Ectodermal cell (in vitro differentiated cells): ENCODE results near the gene LYRM4.

Experiments used
- H3K27ac ChIP-seq: 2 replicates; pipeline ENCODE4 v1.7.0; 2013; ENCODE audit warnings: mild to moderate bottlenecking, low read depth, low read length; ENCODE audit not compliant: insufficient read depth, poor library complexity, severe bottlenecking
- H3K27me3 ChIP-seq: 2 replicates; pipeline ENCODE4 v1.7.0; 2013; ENCODE audit warnings: mild to moderate bottlenecking, low read length; ENCODE audit not compliant: insufficient read depth, control insufficient read depth, poor library complexity, severe bottlenecking
- H3K36me3 ChIP-seq: one replicate; pipeline ENCODE4 v1.7.0; 2013; ENCODE audit warnings: low read length; ENCODE audit not compliant: control insufficient read depth, insufficient read depth
- H3K4me1 ChIP-seq: one replicate; pipeline ENCODE4 v1.7.0; 2013; ENCODE audit warnings: low read length; ENCODE audit not compliant: control insufficient read depth, insufficient read depth
- H3K4me3 ChIP-seq: 2 replicates; pipeline ENCODE4 v1.7.0; 2013; ENCODE audit warnings: low read depth, low read length, control low read depth; ENCODE audit not compliant: insufficient read depth
- H3K9me3 ChIP-seq: 2 replicates; pipeline ENCODE4 v1.7.0; 2013; ENCODE audit warnings: mild to moderate bottlenecking, low read length, moderate library complexity; ENCODE audit not compliant: control insufficient read depth
- WGBS, 2 experiments: methylation state at CpG; one replicate each; pipeline ENCODE4 v1.1.7; 2013; ENCODE audit warnings: missing lambda C conversion rate in 2 of 2; 5-methylcytosine and 5-hydroxymethylcytosine counted together

LYRM4 gene

GRCh38 chr6:5079692-5080091 lies 181.1 kb downstream of the LYRM4 start:
- H3K4me3 ChIP-seq = no peak overlapping the region
- peaks cover 25% of the 10 kb centered on the region for H3K27me3 ChIP-seq
- no peaks in the 10 kb centered on the region for H3K9me3 ChIP-seq
- H3K36me3 ChIP-seq = no peaks in the 10 kb centered on the region
- peaks cover under 1% of the 10 kb centered on the region for H3K4me1 ChIP-seq
- no peak overlapping the region for H3K27ac ChIP-seq
- 89 to 90% methylated on average over 2 of the region's 2 CpGs for WGBS, 2 experiments

GRCh38 chr6:5078121-5078669 lies 182.6 kb downstream of the LYRM4 start:
- H3K4me1 ChIP-seq = no peaks in the 10 kb centered on the region
- no peak overlapping the region for H3K4me3 ChIP-seq
- H3K27me3 ChIP-seq = peaks cover 10% of the 10 kb centered on the region
- no peak overlapping the region for H3K27ac ChIP-seq
- no peaks in the 10 kb centered on the region for H3K9me3 ChIP-seq
- no peaks in the 10 kb centered on the region for H3K36me3 ChIP-seq
- 78 to 79% methylated on average over 4 to 5 of the region's 5 CpGs for WGBS, 2 experiments

- no peaks in the 10 kb centered on the region for H3K4me1 ChIP-seq
- H3K9me3 ChIP-seq = no peaks in the 10 kb centered on the region
- no peaks in the 10 kb centered on the region for H3K36me3 ChIP-seq
- no peaks in the 10 kb centered on the region for H3K27me3 ChIP-seq
- no peak overlapping the region for H3K27ac ChIP-seq
- 94 to 97% methylated on average over 11 of the region's 11 CpGs for WGBS, 2 experiments
- no peak overlapping the region for H3K4me3 ChIP-seq
Measured at GRCh38 chr6:5076931-5077330, 183.8 kb downstream of the LYRM4 start.

- 83 to 91% methylated on average over 3 of the region's 3 CpGs for WGBS, 2 experiments
- H3K27ac ChIP-seq = no peak overlapping the region
- no peaks in the 10 kb centered on the region for H3K36me3 ChIP-seq
- H3K9me3 ChIP-seq = no peaks in the 10 kb centered on the region
- no peaks in the 10 kb centered on the region for H3K4me1 ChIP-seq
- H3K4me3 ChIP-seq = no peak overlapping the region
- H3K27me3 ChIP-seq = no peaks in the 10 kb centered on the region
Measured at GRCh38 chr6:5073992-5074391, 186.8 kb downstream of the LYRM4 start.

GRCh38 chr6:5072440-5072839 lies 188.3 kb downstream of the LYRM4 start:
- Histone ChIP-seq H3K36me3 (no peaks in the 10 kb centered on the region), H3K27ac (no peak overlapping the region), H3K4me3 (no peak overlapping the region), H3K4me1 (no peaks in the 10 kb centered on the region), H3K27me3 (no peaks in the 10 kb centered on the region), H3K9me3 (no peaks in the 10 kb centered on the region)
- WGBS, 2 experiments = 89 to 90% methylated on average over 6 to 7 of the region's 7 CpGs

- H3K27me3 ChIP-seq = no peaks in the 10 kb centered on the region
- 100% methylated on average over 1 of the region's 2 CpGs for WGBS, 2 experiments
Measured at GRCh38 chr6:5071216-5071615, 189.5 kb downstream of the LYRM4 start.

GRCh38 chr6:5068153-5068751 lies 192.5 kb downstream of the LYRM4 start:
- WGBS, 2 experiments = 93 to 94% methylated on average over 17 of the region's 17 CpGs
- H3K27ac ChIP-seq = no peak overlapping the region
- no peak overlapping the region for H3K4me3 ChIP-seq
- no peaks in the 10 kb centered on the region for H3K4me1 ChIP-seq
- H3K27me3 ChIP-seq = no peaks in the 10 kb centered on the region
- no peaks in the 10 kb centered on the region for H3K36me3 ChIP-seq
- H3K9me3 ChIP-seq = no peaks in the 10 kb centered on the region

More at GRCh38 chr6:5071216-5071615, 189.5 kb downstream of the LYRM4 start:
- Histone ChIP-seq H3K4me3 (no peak overlapping the region), H3K4me1 (no peaks in the 10 kb centered on the region), H3K9me3 (no peaks in the 10 kb centered on the region), H3K36me3 (no peaks in the 10 kb centered on the region), H3K27ac (no peak overlapping the region)

GRCh38 chr6:5067305-5067704 lies 193.4 kb downstream of the LYRM4 start:
- 92 to 96% methylated on average over 3 of the region's 3 CpGs for WGBS, 2 experiments
- no peak overlapping the region for H3K27ac ChIP-seq
- no peaks in the 10 kb centered on the region for H3K4me1 ChIP-seq
- H3K36me3 ChIP-seq = no peaks in the 10 kb centered on the region
- no peaks in the 10 kb centered on the region for H3K27me3 ChIP-seq
- H3K9me3 ChIP-seq = no peaks in the 10 kb centered on the region
- H3K4me3 ChIP-seq = no peak overlapping the region

GRCh38 chr6:5066456-5067093 lies 194.2 kb downstream of the LYRM4 start:
- H3K4me1 ChIP-seq = no peaks in the 10 kb centered on the region
- no peaks in the 10 kb centered on the region for H3K9me3 ChIP-seq
- no peaks in the 10 kb centered on the region for H3K36me3 ChIP-seq
- 96% methylated on average over 23 of the region's 24 CpGs for WGBS, 2 experiments
- no peak overlapping the region for H3K4me3 ChIP-seq
- H3K27ac ChIP-seq = no peak overlapping the region
- H3K27me3 ChIP-seq = no peaks in the 10 kb centered on the region

- 91 to 92% methylated on average over 8 of the region's 8 CpGs for WGBS, 2 experiments
- H3K4me1 ChIP-seq = no peaks in the 10 kb centered on the region
- H3K36me3 ChIP-seq = no peaks in the 10 kb centered on the region
- no peak overlapping the region for H3K27ac ChIP-seq
- no peaks in the 10 kb centered on the region for H3K27me3 ChIP-seq
- no peak overlapping the region for H3K4me3 ChIP-seq
- no peaks in the 10 kb centered on the region for H3K9me3 ChIP-seq
Measured at GRCh38 chr6:5063617-5064016, 197.1 kb downstream of the LYRM4 start.
